ENCODE measurements around the gene IFNA8. TPM values are rescaled to one million over a fixed set of nuclear protein-coding genes. Genes with fewer than 3 reads are reported as not detected.

Gene IFNA8
- not detected in 5 replicates for total RNA-seq (2022; extraction: Qiagen RNA extraction)

GRCh38 chr9:21408817-21409216 is at the start of gene IFNA8:
Gene IFNA8 (plus strand): TSS chr9:21409117. CDS start chr9:21409177, 60 bp downstream.

GRCh38 chr9:21367957-21368356 is 41.0 kb upstream of the IFNA8 start, which contains the start of gene IFNA13:
Gene IFNA13 (minus strand): TSS chr9:21368057. CDS start chr9:21368010, 47 bp downstream.

GRCh38 chr9:21385131-21385670 is 23.7 kb upstream of the IFNA8 start, which contains the start of gene IFNA2:
Gene IFNA2 (minus strand): TSS chr9:21385398. CDS start chr9:21385329, 69 bp downstream.

GRCh38 chr9:21440139-21440538 is 31.2 kb downstream of the IFNA8 start, which contains the start of gene IFNA1:
Gene IFNA1 (plus strand): TSS chr9:21440439. CDS start chr9:21440508, 69 bp downstream.

Other genes with a start within 250 kb of the IFNA8 start
- not detected in 5 replicates for gene IFNA21, start 242.5 kb upstream of the IFNA8 start, total RNA-seq (2022; extraction: Qiagen RNA extraction)
- gene IFNA4, start 221.5 kb upstream of the IFNA8 start, total RNA-seq (2022; extraction: Qiagen RNA extraction): not detected in 5 replicates
- not detected in 5 replicates for gene IFNA7, start 206.9 kb upstream of the IFNA8 start, total RNA-seq (2022; extraction: Qiagen RNA extraction)
- gene IFNA10, start 202.0 kb upstream of the IFNA8 start, total RNA-seq (2022; extraction: Qiagen RNA extraction): not detected in 5 replicates
- not detected in 5 replicates for gene IFNA16, start 191.8 kb upstream of the IFNA8 start, total RNA-seq (2022; extraction: Qiagen RNA extraction)
- not detected in 5 replicates for gene IFNA17, start 180.9 kb upstream of the IFNA8 start, total RNA-seq (2022; extraction: Qiagen RNA extraction)
- gene IFNA14, start 169.1 kb upstream of the IFNA8 start, total RNA-seq (2022; extraction: Qiagen RNA extraction): not detected in 5 replicates
- not detected in 5 replicates for gene IFNA5, start 103.8 kb upstream of the IFNA8 start, total RNA-seq (2022; extraction: Qiagen RNA extraction)
- gene KLHL9, start 73.7 kb upstream of the IFNA8 start, total RNA-seq (2022; extraction: Qiagen RNA extraction): 15.3 to 21.4 TPM (median 19.5 TPM) in 5 replicates
- gene IFNA6, start 58.2 kb upstream of the IFNA8 start, total RNA-seq (2022; extraction: Qiagen RNA extraction): not detected in 5 replicates
- not detected in 5 replicates for gene IFNA13, start 41.1 kb upstream of the IFNA8 start, total RNA-seq (2022; extraction: Qiagen RNA extraction)
- gene IFNA2, start 23.7 kb upstream of the IFNA8 start, total RNA-seq (2022; extraction: Qiagen RNA extraction): not detected in 5 replicates
- gene IFNA1, start 31.3 kb downstream of the IFNA8 start, total RNA-seq (2022; extraction: Qiagen RNA extraction): not detected in 5 replicates
- gene IFNE, start 73.2 kb downstream of the IFNA8 start, total RNA-seq (2022; extraction: Qiagen RNA extraction): 0.49 to 0.83 TPM (median 0.73 TPM) in 5 replicates

All from A549 treated with dexamethasone at 1 μM for 4 hours (cell line).